DMS153 treated with DMSO at 0.1 percent for 48 hours (cell line): ENCODE results near the gene NAALADL2.

ENCODE experiments used
- DNase-seq: peaks from one replicate; lab custom pipeline; 2025; ENCODE audit not compliant: unreplicated experiment; lab: John Stamatoyannopoulos, UW

NAALADL2 gene

GRCh38 chr3:175193815-175194518 lies 334.8 kb downstream of the NAALADL2 start:
- no peak for DNase-seq

- no peak for DNase-seq
Observed at GRCh38 chr3:175198991-175199783, 340.1 kb downstream of the NAALADL2 start.

- DNase-seq: no peak
Observed at GRCh38 chr3:175199961-175200360, 340.8 kb downstream of the NAALADL2 start.

- DNase-seq: no peak
Observed at GRCh38 chr3:175200391-175201095, 341.4 kb downstream of the NAALADL2 start.

GRCh38 chr3:175207361-175207760 lies 348.2 kb downstream of the NAALADL2 start:
- no peak for DNase-seq

GRCh38 chr3:175208326-175208725 lies 349.2 kb downstream of the NAALADL2 start:
- DNase-seq: peak; percentile 63

- DNase-seq: no peak
Observed at GRCh38 chr3:175211466-175211865, 352.3 kb downstream of the NAALADL2 start.

GRCh38 chr3:175212896-175213295 lies 353.8 kb downstream of the NAALADL2 start:
- no peak for DNase-seq

- DNase-seq: no peak
Observed at GRCh38 chr3:175214216-175214615, 355.1 kb downstream of the NAALADL2 start.

GRCh38 chr3:175215833-175216232 lies 356.7 kb downstream of the NAALADL2 start:
- no peak for DNase-seq

GRCh38 chr3:175222356-175222755 lies 363.2 kb downstream of the NAALADL2 start:
- no peak for DNase-seq

GRCh38 chr3:175224051-175224450 lies 364.9 kb downstream of the NAALADL2 start:
- DNase-seq: no peak

- DNase-seq: no peak
Observed at GRCh38 chr3:175226444-175226843, 367.3 kb downstream of the NAALADL2 start.

- no peak for DNase-seq
Observed at GRCh38 chr3:175227126-175227525, 368.0 kb downstream of the NAALADL2 start.

GRCh38 chr3:175233957-175234940 lies 375.1 kb downstream of the NAALADL2 start:
- DNase-seq: no peak

GRCh38 chr3:175238801-175239200 lies 379.7 kb downstream of the NAALADL2 start:
- peak; percentile 79 for DNase-seq

- no peak for DNase-seq
Observed at GRCh38 chr3:175240921-175241320, 381.8 kb downstream of the NAALADL2 start.

- DNase-seq: no peak
Observed at GRCh38 chr3:175242243-175242642, 383.1 kb downstream of the NAALADL2 start.

GRCh38 chr3:175246234-175246633 lies 387.1 kb downstream of the NAALADL2 start:
- no peak for DNase-seq

GRCh38 chr3:175246766-175247165 lies 387.6 kb downstream of the NAALADL2 start:
- no peak for DNase-seq

GRCh38 chr3:175247629-175248028 lies 388.5 kb downstream of the NAALADL2 start:
- no peak for DNase-seq
